WTC11 (cell line): ENCODE results near the gene PTPN12. TPM values are rescaled to one million over a fixed set of nuclear protein-coding genes. Genes with fewer than 3 reads are reported as not detected.

ENCODE experiments used
- ATAC-seq: fragments of 200-7000 bp; cut with Tn5 transposase; 2 replicates; pipeline ENCODE4 v1.10.0; 2021; ENCODE audit warnings: mild to moderate bottlenecking, moderate library complexity
- CTCF ChIA-PET: fragments of 300-600 bp; sonication (Branson Sonifier 250); formaldehyde crosslinking; loops from one replicate; lab custom pipeline; 2021; ENCODE audit warnings: antibody characterized with exemption; lab: Charles Lee
- POLR2A ChIA-PET: fragments of 350-600 bp; sonication (Branson Sonifier 250); formaldehyde crosslinking; loops from one replicate; lab custom pipeline; 2021; ENCODE audit warnings: antibody characterized with exemption; lab: Charles Lee
- DNase-seq: peaks from one replicate; pipeline ENCODE4 v3.0.0; 2021; ENCODE audit warnings: low spot score
- H3K27ac Mint-ChIP-seq: 2 replicates; pipeline ENCODE4 v1.8.0; 2021; ENCODE audit warnings: mixed read lengths
- H3K27me3 Mint-ChIP-seq: 2 replicates; pipeline ENCODE4 v1.8.0; 2021; ENCODE audit warnings: low read depth, mild to moderate bottlenecking, moderate library complexity, mixed read lengths
- H3K36me3 Mint-ChIP-seq: 2 replicates; pipeline ENCODE4 v1.8.0; 2021; ENCODE audit warnings: mixed read lengths
- H3K4me1 Mint-ChIP-seq: 2 replicates; pipeline ENCODE4 v1.8.0; 2022; ENCODE audit warnings: mixed read lengths
- H3K4me3 Mint-ChIP-seq: 2 replicates; pipeline ENCODE4 v1.8.0; 2021; ENCODE audit warnings: mild to moderate bottlenecking, moderate library complexity, mixed read lengths
- H3K9me3 Mint-ChIP-seq: 2 replicates; pipeline ENCODE4 v1.8.0; 2021; ENCODE audit warnings: mixed read lengths
- ELF4 ChIP-seq: sonication (generic); formaldehyde crosslinking; IDR thresholded peaks from 2 replicates; pipeline ENCODE4 v1.8.1; 2022; ENCODE audit warnings: low read depth, mild to moderate bottlenecking, moderate library complexity, missing genetic modification reagents
- FOXJ3 ChIP-seq: sonication (generic); formaldehyde crosslinking; IDR thresholded peaks from 2 replicates; pipeline ENCODE4 v1.9.0; 2021; ENCODE audit warnings: missing genetic modification reagents, mild to moderate bottlenecking, borderline replicate concordance
- GRHL2 ChIP-seq: fragments of 250-450 bp; sonication (Bioruptor Pico); IDR thresholded peaks from 2 replicates; pipeline ENCODE4 v1.8.0; 2022; ENCODE audit warnings: mild to moderate bottlenecking, moderate library complexity; ENCODE audit not compliant: insufficient replicate concordance, severe bottlenecking
- KAT7 ChIP-seq: sonication (generic); formaldehyde crosslinking; IDR thresholded peaks from 2 replicates; pipeline ENCODE4 v1.8.1; 2023; ENCODE audit warnings: missing genetic modification reagents, mild to moderate bottlenecking, borderline replicate concordance
- NFE2L1 ChIP-seq: sonication (generic); formaldehyde crosslinking; IDR thresholded peaks from 2 replicates; pipeline ENCODE4 v1.8.1; 2023; ENCODE audit warnings: missing genetic modification reagents
- NR1H2 ChIP-seq: sonication (generic); formaldehyde crosslinking; IDR thresholded peaks from 2 replicates; pipeline ENCODE4 v1.9.0; 2021; ENCODE audit warnings: mild to moderate bottlenecking, moderate library complexity, missing genetic modification reagents
- NR3C1 ChIP-seq: sonication (generic); formaldehyde crosslinking; conservative IDR thresholded peaks from 2 replicates; pipeline ENCODE4 v1.8.1; 2023; ENCODE audit warnings: low read depth, mild to moderate bottlenecking, missing genetic modification reagents
- TCF7 ChIP-seq: sonication (generic); formaldehyde crosslinking; IDR thresholded peaks from 2 replicates; pipeline ENCODE4 v1.8.0; 2022; ENCODE audit warnings: mild to moderate bottlenecking, low read depth, missing genetic modification reagents, moderate library complexity
- ZNF121 ChIP-seq: sonication (generic); formaldehyde crosslinking; IDR thresholded peaks from 2 replicates; pipeline ENCODE4 v1.8.0; 2023; ENCODE audit warnings: missing genetic modification reagents
- ZNF232 ChIP-seq: sonication (generic); formaldehyde crosslinking; IDR thresholded peaks from 2 replicates; pipeline ENCODE4 v1.8.0; 2022; ENCODE audit warnings: mild to moderate bottlenecking, missing genetic modification reagents
- ZNF416 ChIP-seq: fragments of 250-450 bp; sonication (Bioruptor Pico); IDR thresholded peaks from 2 replicates; pipeline ENCODE4 v1.9.0; 2021; ENCODE audit warnings: mild to moderate bottlenecking, inconsistent platforms
- total RNA-seq: library from RNA; stranded (reverse); gene quantifications from 3 replicates; pipeline ENCODE4 v1.2.3, GENCODE V29; 2021
- TF ChIP-seq, protein P1 (sequence below): sonication (generic); formaldehyde crosslinking; IDR thresholded peaks from 2 replicates; pipeline ENCODE4 v1.8.1; 2023; ENCODE audit warnings: mild to moderate bottlenecking, missing genetic modification reagents, borderline replicate concordance
- TF ChIP-seq, protein P2 (sequence below): fragments of 250-450 bp; sonication (Bioruptor Pico); IDR thresholded peaks from 2 replicates; pipeline ENCODE4 v1.9.0; 2021; ENCODE audit warnings: mild to moderate bottlenecking, borderline replicate concordance
- TF ChIP-seq, protein P3 (sequence below): sonication (generic); formaldehyde crosslinking; IDR thresholded peaks from 2 replicates; pipeline ENCODE4 v1.8.0; 2023; ENCODE audit warnings: missing genetic modification reagents, mild to moderate bottlenecking, borderline replicate concordance
- TF ChIP-seq, protein P4 (sequence below): sonication (generic); formaldehyde crosslinking; IDR thresholded peaks from 2 replicates; pipeline ENCODE4 v1.8.1; 2022; ENCODE audit warnings: low read depth, missing genetic modification reagents, borderline replicate concordance
- TF ChIP-seq, protein P5 (sequence below): sonication (generic); formaldehyde crosslinking; IDR thresholded peaks from 2 replicates; pipeline ENCODE4 v1.8.0; 2023; ENCODE audit warnings: missing genetic modification reagents

The PTPN12 gene
- total RNA-seq, 1 experiment from 2014 or later: 102 TPM

DNA sequence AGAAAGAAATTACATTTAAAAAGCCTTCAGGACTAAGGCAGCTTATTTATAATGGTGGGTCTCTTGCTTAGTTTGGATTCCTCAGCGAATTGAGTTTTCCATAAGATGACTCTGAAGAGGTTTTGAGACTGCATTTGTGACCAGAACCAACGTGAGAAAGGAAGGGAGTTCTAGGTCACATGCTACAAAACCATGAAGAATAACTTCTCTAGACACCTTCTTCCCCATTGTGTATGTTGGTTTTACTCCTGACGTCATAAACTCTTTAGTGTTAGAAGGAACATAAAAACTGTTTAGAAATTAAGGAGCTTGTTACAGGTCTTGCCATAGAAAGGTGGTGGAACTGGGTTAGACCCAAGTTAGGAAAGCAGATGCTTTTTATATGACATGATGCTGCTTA, 11.1 kb downstream of the PTPN12 start:
- TF ChIP-seq NR3C1 (CRISPR knock-in tag): no peak
- TF ChIP-seq GRHL2 (CRISPR knock-in tag): no peak
- TF ChIP-seq ZNF121 (CRISPR knock-in tag): no peak
- TF ChIP-seq, protein P1, sequence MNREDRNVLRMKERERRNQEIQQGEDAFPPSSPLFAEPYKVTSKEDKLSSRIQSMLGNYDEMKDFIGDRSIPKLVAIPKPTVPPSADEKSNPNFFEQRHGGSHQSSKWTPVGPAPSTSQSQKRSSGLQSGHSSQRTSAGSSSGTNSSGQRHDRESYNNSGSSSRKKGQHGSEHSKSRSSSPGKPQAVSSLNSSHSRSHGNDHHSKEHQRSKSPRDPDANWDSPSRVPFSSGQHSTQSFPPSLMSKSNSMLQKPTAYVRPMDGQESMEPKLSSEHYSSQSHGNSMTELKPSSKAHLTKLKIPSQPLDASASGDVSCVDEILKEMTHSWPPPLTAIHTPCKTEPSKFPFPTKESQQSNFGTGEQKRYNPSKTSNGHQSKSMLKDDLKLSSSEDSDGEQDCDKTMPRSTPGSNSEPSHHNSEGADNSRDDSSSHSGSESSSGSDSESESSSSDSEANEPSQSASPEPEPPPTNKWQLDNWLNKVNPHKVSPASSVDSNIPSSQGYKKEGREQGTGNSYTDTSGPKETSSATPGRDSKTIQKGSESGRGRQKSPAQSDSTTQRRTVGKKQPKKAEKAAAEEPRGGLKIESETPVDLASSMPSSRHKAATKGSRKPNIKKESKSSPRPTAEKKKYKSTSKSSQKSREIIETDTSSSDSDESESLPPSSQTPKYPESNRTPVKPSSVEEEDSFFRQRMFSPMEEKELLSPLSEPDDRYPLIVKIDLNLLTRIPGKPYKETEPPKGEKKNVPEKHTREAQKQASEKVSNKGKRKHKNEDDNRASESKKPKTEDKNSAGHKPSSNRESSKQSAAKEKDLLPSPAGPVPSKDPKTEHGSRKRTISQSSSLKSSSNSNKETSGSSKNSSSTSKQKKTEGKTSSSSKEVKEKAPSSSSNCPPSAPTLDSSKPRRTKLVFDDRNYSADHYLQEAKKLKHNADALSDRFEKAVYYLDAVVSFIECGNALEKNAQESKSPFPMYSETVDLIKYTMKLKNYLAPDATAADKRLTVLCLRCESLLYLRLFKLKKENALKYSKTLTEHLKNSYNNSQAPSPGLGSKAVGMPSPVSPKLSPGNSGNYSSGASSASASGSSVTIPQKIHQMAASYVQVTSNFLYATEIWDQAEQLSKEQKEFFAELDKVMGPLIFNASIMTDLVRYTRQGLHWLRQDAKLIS (CRISPR knock-in tag): no peak
- no peak for TF ChIP-seq FOXJ3
- TF ChIP-seq, protein P2, sequence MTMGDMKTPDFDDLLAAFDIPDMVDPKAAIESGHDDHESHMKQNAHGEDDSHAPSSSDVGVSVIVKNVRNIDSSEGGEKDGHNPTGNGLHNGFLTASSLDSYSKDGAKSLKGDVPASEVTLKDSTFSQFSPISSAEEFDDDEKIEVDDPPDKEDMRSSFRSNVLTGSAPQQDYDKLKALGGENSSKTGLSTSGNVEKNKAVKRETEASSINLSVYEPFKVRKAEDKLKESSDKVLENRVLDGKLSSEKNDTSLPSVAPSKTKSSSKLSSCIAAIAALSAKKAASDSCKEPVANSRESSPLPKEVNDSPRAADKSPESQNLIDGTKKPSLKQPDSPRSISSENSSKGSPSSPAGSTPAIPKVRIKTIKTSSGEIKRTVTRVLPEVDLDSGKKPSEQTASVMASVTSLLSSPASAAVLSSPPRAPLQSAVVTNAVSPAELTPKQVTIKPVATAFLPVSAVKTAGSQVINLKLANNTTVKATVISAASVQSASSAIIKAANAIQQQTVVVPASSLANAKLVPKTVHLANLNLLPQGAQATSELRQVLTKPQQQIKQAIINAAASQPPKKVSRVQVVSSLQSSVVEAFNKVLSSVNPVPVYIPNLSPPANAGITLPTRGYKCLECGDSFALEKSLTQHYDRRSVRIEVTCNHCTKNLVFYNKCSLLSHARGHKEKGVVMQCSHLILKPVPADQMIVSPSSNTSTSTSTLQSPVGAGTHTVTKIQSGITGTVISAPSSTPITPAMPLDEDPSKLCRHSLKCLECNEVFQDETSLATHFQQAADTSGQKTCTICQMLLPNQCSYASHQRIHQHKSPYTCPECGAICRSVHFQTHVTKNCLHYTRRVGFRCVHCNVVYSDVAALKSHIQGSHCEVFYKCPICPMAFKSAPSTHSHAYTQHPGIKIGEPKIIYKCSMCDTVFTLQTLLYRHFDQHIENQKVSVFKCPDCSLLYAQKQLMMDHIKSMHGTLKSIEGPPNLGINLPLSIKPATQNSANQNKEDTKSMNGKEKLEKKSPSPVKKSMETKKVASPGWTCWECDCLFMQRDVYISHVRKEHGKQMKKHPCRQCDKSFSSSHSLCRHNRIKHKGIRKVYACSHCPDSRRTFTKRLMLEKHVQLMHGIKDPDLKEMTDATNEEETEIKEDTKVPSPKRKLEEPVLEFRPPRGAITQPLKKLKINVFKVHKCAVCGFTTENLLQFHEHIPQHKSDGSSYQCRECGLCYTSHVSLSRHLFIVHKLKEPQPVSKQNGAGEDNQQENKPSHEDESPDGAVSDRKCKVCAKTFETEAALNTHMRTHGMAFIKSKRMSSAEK (CRISPR knock-in tag): no peak
- TF ChIP-seq ELF4 (CRISPR knock-in tag): no peak
- TF ChIP-seq NR1H2: no peak
- TF ChIP-seq, protein P3, sequence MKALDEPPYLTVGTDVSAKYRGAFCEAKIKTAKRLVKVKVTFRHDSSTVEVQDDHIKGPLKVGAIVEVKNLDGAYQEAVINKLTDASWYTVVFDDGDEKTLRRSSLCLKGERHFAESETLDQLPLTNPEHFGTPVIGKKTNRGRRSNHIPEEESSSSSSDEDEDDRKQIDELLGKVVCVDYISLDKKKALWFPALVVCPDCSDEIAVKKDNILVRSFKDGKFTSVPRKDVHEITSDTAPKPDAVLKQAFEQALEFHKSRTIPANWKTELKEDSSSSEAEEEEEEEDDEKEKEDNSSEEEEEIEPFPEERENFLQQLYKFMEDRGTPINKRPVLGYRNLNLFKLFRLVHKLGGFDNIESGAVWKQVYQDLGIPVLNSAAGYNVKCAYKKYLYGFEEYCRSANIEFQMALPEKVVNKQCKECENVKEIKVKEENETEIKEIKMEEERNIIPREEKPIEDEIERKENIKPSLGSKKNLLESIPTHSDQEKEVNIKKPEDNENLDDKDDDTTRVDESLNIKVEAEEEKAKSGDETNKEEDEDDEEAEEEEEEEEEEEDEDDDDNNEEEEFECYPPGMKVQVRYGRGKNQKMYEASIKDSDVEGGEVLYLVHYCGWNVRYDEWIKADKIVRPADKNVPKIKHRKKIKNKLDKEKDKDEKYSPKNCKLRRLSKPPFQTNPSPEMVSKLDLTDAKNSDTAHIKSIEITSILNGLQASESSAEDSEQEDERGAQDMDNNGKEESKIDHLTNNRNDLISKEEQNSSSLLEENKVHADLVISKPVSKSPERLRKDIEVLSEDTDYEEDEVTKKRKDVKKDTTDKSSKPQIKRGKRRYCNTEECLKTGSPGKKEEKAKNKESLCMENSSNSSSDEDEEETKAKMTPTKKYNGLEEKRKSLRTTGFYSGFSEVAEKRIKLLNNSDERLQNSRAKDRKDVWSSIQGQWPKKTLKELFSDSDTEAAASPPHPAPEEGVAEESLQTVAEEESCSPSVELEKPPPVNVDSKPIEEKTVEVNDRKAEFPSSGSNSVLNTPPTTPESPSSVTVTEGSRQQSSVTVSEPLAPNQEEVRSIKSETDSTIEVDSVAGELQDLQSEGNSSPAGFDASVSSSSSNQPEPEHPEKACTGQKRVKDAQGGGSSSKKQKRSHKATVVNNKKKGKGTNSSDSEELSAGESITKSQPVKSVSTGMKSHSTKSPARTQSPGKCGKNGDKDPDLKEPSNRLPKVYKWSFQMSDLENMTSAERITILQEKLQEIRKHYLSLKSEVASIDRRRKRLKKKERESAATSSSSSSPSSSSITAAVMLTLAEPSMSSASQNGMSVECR (CRISPR knock-in tag): no peak
- no peak for TF ChIP-seq TCF7
- no peak for TF ChIP-seq KAT7 (CRISPR knock-in tag)
- TF ChIP-seq ZNF416 (CRISPR knock-in tag): no peak
- TF ChIP-seq, protein P4, sequence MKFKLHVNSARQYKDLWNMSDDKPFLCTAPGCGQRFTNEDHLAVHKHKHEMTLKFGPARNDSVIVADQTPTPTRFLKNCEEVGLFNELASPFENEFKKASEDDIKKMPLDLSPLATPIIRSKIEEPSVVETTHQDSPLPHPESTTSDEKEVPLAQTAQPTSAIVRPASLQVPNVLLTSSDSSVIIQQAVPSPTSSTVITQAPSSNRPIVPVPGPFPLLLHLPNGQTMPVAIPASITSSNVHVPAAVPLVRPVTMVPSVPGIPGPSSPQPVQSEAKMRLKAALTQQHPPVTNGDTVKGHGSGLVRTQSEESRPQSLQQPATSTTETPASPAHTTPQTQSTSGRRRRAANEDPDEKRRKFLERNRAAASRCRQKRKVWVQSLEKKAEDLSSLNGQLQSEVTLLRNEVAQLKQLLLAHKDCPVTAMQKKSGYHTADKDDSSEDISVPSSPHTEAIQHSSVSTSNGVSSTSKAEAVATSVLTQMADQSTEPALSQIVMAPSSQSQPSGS (CRISPR knock-in tag): no peak
- TF ChIP-seq ZNF232 (CRISPR knock-in tag): no peak
- TF ChIP-seq, protein P5, sequence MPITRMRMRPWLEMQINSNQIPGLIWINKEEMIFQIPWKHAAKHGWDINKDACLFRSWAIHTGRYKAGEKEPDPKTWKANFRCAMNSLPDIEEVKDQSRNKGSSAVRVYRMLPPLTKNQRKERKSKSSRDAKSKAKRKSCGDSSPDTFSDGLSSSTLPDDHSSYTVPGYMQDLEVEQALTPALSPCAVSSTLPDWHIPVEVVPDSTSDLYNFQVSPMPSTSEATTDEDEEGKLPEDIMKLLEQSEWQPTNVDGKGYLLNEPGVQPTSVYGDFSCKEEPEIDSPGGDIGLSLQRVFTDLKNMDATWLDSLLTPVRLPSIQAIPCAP (CRISPR knock-in tag): no peak
- no peak for TF ChIP-seq NFE2L1 (CRISPR knock-in tag)
- CTCF ChIA-PET: no interaction called here
- POLR2A ChIA-PET: interaction anchor here (1.2 kb wide), 1 partner anchor 12 kb away, joined by 3 read pairs; no protein-coding TSS in a partner anchor
- Mint-ChIP-seq H3K27me3 (no peaks in the 10 kb centered on the region), H3K4me1 (peaks cover 59% of the 10 kb centered on the region), H3K36me3 (peaks cover 5% of the 10 kb centered on the region; the same call in 1 of the 2 replicates), H3K27ac (no peak overlapping the region), H3K9me3 (no peaks in the 10 kb centered on the region), H3K4me3 (no peak overlapping the region)
- DNase-seq: no peak
- no peak for ATAC-seq
